CD4-positive, alpha-beta T cell treated with Interleukin-4 for 4 hours (primary cell): ENCODE results near the gene CNTNAP5.

Source experiments
- DNase-seq: peaks from one replicate; pipeline ENCODE4 v3.0.0-alpha.2; 2020

Gene CNTNAP5

DNA sequence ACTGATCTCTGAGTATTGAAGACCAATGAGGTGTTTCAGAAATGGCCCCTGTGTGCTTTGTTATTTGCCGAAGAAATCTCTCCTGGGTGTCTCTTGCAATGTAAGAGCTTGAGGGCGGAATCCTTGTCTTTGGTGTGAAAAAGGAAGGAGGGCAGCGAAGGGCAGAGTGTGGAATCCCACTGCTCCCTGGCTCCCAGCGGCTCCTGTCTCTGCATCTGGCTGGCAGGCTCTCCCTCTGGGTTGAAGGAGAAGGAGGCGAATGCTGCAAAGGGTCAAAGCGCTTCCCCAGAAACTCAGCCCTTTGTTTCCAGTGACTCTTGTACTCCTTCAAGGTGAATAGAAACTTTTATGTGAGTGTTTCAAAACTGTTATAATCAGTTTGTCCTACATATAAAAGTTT, 457.5 kb downstream of the CNTNAP5 start:
- DNase-seq, result no peak

DNA sequence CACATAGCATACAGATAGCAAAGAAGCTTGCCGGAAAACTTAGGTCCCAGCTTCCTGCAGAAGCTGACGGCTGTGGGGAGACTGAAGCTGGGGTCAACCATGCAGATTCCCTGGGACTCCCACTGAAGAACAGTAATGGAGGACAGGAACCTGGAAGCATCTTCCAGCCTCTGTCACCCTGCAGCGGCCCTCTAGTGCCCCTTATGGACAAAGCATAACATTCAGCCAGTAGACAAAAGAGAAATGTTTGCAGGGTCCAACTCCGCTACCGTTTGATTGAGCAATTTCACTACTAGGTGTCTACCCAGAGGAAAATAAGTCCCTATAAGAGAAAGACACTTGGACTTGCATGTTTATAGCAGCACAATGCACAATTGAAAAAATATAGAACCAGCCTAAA, 460.6 kb downstream of the CNTNAP5 start:
- no peak for DNase-seq

DNA sequence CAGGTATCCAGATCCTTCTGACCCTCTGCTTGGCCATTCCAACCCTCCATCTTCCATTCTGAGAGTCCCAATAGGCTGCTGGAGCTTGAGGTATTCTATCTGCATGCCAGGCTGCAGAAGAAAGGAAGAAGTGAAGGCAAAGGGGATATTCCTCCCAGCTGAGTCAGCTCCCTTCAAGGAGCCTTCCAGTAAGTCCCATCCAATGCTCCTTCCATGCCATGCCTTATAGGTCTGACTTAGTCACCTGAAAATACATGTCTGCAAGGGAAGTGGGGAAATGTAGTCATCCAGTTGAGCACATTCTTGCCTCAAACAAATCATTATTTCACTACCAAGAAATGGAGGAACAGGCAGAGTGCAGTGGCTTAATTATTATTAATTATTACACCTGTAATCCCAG, 464.6 kb downstream of the CNTNAP5 start:
- no peak for DNase-seq

DNA sequence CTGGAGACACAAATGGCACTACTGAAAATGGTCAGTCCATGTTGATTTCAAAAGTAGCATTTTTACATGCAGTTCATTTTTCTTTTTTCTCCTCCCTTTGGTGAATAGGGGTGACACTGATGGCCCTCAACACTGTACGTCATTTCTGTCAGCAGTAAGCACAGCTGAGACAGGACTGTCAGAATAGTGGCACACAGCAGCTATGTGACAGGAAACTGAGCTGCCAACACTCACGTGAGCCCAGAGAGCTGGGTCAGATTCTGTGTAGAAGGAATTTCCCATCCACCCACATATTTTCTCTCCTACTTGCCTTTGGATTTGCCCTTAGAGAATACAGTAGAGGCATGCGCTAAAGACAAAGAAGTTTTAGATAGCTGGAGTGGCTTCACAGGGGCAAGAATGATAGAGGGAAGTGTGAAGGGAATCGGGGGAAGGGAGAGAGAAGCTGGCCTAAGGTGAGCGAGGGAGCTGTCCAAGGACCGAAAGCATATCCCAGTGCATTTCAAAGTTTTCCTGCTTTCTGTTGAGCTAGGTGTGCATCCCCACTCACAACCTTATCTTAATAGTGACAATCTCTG, 476.6 kb downstream of the CNTNAP5 start:
- no peak for DNase-seq

DNA sequence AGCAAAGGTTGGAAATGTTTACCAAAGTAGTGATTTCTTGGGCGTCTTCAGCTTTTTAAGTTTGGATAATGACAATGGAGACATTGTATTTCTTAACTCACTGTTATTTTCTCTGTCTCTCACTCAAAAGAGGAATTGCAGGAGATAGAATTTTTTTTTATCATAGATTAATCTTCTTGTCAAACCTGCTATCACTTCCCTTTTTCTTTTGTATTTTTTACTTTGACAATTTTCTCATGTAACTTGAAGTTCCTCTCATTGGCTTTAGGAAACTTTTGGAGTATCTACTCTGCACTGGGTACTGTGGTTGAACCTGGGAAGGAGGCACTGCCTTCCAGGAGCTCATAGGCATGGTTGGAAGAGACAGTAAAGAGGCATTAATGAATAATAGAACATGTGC, 489.1 kb downstream of the CNTNAP5 start:
- no peak for DNase-seq

DNA sequence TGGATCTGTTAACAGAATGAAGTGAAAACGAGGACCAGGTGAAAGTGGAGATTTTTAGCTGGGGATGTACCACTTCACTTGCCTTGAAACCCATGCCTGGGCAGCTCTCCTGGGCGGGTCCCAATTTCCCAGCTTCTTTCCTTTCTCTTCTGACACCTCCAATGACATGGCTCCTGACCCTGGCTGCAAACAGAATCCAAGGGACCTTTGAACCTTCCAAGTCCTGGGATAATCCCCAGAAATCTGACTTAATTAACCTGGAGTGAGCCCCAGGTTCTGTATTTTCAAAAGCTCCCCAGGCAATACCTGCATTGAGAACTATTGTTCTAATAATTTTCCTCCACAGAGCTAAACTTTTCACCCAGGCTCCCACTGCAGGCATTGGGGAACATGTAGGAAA, 495.9 kb downstream of the CNTNAP5 start:
- DNase-seq, result no peak

DNA sequence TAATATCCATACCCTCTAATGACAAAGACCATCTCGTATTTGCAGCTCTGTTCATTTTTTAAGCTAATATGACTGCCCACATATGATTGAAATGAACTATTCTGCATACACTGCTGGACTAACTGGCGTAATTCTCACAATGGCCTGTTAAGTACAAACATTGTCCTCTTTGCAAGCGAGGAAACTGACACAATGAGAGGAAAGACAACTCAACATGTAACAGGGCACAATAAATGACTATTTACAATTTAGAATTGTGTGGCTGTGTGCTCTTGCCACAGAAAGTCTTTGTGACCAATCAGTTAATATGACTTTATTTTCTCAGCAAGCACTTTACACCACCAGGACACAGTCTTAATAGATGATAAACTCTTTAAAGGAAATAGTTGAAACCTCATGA, 498.0 kb downstream of the CNTNAP5 start:
- DNase-seq, result no peak

DNA sequence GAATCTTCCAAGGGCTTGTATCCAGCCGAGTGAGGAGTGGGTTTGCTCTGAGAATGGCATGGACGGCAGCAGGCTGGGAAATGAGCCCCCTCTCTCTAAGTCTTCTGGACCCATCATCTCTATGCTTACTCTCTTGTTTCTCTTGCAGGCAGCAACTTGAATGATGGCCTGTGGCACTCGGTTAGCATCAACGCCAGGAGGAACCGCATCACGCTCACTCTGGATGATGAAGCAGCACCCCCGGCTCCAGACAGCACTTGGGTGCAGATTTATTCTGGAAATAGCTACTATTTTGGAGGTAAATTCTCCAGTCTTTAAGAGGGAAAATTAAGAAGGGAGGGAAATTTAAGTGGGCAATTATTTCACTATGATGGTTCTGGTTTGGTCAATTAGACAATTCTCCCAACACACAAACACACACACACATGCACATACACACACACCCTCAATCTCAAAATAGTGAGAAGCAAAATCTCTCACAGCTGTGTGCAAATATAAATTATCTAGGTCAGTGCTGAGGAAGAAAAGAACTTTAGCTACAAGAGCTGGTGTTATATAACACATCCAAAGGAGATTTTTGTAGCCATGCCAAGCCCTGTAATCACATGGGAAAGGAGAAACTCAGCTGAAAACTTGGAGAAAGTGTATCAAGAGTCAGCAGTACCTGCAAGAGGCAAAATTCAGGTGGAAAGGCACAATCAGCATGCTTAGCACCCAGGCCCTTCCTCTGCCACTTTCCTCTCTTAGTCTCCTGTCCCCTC, 499.2 kb downstream of the CNTNAP5 start:
- DNase-seq, result no peak

DNA sequence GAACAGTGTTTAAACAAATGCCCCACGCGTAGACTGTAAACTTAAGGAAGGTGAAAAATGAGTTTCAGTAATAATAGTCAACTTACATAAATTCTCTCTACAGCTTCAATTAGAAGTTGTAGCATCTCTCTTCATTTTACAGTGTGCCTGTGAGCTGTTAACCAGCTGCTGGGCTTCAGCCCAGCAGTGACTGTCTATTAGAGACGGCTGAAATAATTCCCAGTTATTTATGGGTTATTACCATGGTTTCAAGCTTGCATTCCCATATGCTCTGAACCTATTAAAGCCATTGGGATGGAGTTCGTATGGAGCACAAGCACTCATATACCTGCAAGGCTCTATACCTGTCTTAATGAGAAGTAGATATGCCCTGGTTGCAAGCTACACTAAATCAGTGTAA, 501.1 kb downstream of the CNTNAP5 start:
- no peak for DNase-seq

DNA sequence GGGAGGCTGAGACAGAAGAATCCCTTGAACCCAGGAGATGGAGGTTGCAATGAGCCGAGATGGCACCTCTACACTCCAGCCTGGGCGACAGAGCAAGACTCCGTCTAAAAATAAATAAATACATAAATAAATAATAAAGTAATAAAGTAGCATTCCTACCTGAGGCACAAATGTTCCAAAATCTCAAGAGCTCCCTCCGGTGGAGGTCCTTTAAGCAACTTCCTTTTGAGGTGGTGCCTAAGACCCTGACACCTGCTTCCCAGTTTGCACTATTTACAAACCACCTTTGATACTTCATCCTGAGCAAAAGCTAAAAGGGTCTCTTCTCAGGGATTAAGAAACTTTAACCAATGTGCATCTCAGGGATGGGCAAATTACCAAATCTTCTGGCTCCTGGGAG, 505.1 kb downstream of the CNTNAP5 start:
- DNase-seq, result no peak

DNA sequence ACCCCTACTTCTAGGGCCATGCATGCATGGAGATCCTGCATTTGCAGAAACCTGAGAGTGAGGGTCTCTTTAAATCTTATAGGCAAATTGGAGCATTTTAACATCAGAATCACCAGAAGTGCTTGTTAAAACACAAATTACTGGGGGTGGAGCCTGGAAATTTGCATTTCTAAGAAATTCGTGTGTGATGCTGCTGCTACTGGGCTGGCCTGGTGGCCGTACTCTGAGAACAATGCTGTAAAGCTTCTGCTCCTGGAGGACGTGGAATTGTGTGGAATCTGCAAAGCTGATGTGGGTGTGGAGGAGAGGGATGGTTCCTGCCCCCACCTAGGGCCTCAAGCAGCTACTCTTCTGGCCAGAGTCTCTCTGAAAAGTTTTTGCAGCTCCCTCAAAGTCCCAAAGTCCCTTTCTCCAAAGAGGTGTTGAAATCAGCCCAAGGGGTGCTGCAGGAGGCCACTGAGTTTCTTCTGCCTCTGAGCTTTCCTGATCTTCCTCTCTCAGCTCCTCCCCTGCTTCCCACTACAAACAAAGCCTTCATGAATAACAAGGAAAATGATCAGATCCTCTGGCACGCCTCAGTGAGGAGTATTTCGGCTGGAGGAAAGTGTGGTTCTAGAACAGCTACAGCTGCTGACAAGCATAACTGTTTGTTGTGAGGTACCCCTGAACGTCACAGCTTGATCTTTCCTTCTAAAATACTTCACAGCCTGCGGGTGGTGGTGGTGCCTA, 508.3 kb downstream of the CNTNAP5 start:
- DNase-seq, result no peak

DNA sequence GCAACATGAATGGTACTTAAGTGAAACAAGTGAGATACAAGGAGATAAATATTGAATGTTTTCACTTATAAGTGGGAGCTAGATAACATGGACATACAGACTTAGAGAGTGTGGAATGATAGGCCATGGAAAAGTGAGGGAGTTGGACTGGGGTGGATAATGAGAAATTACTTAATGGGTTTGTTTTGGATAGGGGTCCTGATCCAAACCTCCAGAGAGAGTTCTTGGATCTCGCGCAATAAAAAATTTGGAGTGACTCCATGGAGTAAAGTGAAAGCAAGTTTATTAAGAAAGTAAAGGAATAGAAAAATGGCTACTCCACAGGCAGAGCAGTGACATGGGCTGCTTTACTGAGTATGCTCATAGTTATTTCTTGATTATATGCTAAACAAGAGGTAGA, 508.9 kb downstream of the CNTNAP5 start:
- DNase-seq, result no peak

DNA sequence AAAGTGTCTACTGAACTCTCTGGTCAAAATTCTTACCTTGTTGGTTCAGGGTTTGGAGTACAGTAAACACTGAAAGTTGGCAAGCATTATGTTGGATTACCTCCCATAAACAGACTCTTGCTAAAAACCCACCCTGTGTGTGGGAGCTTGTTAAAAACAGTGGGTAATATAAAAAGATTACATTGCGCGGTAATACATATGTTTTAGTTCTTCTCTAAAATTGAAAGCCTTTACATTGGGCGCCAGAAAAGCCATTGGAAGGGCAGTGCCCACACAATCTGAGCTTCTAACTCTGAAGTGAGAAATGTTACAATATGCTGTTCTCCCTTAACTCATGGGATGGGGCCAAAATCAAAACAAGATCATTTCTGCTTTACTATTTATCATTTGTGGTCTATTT, 510.7 kb downstream of the CNTNAP5 start:
- DNase-seq, result no peak

DNA sequence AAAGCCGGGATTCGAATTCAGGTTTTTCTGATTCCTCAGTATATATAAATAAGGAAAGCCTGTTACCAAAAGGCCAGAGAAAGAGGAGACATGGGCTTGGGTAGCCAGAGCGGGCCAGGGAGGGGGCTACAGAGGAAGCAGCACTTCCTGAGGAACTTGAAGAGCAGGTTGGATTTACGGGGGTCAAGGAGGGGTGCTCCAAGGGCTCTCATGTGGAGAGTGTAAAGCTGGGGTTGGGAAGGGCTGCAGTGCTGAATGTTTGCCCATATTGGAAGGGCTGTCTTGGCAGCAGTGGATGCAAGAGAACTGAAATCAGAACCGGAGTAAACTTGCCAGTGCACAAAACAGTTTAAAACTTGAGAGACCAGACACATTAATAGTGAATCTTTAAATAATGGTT, 511.5 kb downstream of the CNTNAP5 start:
- no peak for DNase-seq

DNA sequence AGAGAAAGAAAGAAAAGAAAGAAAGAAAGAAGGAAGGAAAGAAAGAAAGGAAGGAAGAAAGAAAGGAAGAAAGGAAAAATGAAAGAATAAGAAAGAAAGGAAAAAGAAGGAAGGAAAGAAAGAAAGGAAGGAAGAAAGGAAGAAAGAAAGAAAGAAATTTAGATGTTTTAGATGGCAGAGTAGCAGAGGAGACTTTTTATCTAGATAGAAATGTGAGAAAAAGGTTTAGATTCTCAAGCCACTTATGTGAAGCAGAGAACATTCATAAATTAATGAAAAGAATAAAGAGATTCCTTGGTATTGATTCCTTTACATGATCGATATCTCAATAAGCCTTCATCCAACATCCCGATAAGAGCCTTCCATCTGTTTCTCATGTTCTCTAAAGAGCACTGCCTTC, 513.5 kb downstream of the CNTNAP5 start:
- DNase-seq, result no peak

DNA sequence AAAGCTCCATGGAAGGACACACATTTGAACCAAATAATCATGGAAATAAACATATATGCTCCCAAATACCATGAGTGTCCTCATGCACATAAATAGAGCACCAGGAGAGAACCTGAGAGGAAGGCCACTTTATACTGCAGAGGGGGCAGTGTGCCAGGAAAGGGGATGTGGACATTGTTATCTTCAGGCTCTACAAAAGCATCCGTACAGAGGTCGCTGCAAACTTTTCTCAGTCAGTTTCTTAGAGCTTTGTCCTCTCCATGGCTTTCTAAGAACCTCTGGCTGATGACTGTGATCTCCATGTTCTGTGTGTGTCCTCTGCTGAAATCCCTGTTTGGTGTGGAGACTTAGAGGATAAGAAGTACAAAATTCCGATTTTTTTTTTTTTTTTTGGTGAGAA, 515.7 kb downstream of the CNTNAP5 start:
- no peak for DNase-seq

DNA sequence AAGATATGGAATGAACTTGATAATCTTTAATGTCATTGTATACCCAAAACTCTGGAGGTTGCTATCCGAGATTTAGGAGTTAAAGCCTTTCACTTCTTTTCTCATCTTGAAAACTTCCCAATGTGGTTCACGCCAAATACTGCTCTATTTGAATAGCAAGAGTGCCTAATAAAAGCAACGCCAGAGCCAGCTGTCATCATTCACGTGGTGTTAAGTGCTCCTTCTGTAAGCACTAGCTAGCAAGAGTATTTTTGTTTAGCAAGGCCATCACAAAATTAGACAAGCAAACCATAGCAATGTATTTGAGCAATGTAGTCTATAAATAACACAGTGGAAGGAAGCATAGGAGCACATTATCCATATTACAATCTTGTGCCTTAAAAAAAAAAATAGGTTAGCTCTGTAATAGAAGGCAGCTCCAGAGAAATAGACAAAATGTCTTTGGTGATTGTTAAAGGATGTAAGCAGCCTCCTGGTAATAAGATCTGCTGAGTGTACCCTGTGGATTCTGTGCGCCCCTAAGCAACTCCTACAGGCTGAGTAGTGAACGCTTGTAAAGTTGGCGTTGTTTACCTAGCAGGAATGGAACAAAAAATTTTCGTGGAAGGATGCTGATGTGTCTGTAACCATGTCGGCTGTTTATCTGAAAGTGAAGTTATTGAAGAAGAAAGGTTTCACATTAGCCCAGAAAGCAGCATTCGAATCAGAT, 518.0 kb downstream of the CNTNAP5 start:
- DNase-seq, result no peak

DNA sequence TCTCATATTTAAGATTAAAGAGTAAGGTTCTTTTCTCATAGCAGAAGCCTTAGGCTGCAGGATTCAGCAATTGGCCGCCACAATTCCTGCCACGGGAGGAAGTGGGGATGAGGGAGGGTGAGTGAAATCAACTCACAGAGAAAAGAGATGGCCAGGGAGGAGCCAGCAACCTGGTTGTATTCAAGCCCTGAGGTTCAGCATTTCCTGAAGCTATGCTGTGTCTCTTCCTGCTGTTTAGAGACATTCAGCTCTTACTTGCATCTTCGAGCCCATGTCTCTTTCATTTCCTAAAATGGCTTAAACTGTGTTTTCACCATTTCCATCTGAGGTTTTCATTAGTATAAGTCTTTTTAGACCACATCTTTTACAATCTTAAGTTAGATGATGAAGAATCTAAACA, 522.6 kb downstream of the CNTNAP5 start:
- DNase-seq, result no peak

DNA sequence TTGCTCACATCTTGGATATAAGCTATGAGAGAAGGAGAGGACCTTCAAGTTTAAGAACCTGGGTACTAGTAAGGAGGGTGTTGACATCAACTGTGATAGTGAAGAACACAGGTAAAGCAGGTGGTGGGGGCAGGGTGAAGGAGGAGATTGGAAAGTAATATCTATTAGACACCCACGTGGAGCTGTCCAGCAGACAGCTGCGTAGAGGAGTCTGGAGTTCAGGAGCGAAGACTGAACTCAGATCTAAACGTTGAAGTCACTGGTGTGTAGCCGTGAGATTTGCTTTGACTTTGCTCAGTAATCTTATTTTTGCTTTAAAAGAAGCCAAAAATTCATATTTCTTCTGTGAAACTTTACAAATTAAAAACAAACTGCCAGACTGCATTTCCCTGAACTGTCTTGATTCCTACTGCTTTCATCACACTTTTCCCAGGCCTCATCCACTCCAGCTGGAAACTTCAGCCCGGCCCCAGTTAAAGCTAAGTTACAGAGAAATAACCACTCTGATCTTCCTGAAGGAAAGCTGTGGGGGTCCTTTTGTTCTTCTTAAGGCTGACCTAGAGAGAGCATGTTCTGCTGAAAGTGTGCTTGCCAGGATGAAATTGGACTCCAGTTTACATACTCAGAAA, 533.3 kb downstream of the CNTNAP5 start:
- no peak for DNase-seq

DNA sequence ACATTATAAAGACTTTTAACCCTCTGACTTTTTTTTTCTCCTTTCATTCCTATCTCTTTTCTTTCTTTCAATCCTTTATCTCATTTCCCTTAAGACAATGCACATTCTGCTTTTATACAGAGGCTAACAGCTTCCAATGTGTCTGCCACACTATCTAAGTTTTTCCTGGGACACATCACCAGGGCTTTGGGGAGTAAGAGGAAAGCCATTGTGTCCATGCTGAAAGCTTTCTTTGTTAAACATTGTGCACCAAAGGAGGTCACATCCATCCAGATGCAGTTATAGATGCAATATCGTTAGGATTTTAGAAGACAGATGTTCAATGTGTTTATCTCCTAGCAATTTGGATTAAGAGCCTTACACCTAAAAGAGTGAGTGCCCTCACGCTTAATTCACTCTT, 534.1 kb downstream of the CNTNAP5 start:
- no peak for DNase-seq

DNA sequence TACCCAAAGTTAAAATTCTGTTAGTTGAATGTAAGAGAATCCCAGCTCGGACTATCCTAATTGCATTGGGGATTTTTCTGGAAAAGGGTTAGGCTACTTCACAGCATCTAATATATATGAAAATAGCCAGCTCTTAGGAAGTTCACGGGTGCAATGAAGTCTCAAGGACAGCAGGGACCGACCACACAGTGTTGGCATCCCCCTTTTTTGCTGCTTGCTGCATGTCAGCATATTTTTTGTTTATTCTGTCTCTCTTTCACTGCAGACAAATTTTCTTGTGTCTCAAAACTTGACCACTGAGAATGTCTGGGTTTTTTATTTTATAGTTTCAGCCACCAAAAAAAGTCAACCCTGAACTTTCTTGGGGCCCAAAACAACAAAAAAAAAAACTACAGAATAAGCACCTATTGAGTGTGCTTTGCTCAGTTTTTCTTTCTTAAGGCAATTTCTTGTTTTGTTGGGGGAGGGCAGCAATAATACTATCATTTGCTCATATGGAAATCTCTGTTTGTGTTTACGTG, 535.6 kb downstream of the CNTNAP5 start:
- no peak for DNase-seq

DNA sequence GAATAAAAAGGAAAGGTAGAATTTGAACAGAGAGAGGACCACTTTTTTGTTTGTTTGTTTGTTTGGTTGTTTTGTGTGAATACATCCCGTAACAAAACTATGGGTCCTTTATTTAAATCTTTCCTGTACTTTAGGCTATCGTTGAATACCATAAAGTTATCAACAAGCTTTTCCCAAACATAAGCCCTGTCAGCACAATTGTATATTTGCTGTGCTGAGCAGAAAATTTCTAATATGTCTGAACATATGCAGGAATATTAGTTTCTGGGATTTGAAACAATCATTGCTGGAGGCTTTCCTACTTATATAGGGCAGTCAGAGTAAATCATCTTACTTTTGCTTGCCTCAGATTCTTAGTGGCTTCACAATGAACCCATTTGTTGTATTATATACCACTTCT, 536.4 kb downstream of the CNTNAP5 start:
- DNase-seq, result no peak

DNA sequence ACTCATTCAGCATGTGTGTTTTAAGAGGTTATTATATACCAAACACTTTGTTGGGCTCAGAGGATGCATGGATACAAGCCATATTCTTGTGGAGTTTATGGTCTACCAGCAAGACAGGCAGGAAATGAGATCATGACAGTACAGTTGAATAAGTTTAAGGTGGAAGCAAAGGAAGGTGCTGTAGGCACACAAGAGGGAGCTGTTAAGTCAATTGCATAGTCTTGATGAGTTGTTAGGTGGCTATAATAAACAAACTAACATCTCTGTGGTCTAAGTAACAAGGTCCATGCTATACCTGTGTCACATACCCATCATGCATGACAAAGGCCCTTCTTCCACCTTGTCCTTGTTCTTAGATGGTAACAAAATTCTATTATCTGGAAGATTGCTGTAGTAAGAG, 538.3 kb downstream of the CNTNAP5 start:
- no peak for DNase-seq
